ENCODE data around the gene SGIP1. TPM values are rescaled to one million over a fixed set of nuclear protein-coding genes. Genes with fewer than 3 reads are reported as not detected.
A peak's percentile ranks its signal among the peaks of the same experiment; 100 is the strongest.

The SGIP1 gene
- total RNA-seq, 4 donors from 2014 or later, result 0.10 to 2.8 (median 0.66) TPM

DNA sequence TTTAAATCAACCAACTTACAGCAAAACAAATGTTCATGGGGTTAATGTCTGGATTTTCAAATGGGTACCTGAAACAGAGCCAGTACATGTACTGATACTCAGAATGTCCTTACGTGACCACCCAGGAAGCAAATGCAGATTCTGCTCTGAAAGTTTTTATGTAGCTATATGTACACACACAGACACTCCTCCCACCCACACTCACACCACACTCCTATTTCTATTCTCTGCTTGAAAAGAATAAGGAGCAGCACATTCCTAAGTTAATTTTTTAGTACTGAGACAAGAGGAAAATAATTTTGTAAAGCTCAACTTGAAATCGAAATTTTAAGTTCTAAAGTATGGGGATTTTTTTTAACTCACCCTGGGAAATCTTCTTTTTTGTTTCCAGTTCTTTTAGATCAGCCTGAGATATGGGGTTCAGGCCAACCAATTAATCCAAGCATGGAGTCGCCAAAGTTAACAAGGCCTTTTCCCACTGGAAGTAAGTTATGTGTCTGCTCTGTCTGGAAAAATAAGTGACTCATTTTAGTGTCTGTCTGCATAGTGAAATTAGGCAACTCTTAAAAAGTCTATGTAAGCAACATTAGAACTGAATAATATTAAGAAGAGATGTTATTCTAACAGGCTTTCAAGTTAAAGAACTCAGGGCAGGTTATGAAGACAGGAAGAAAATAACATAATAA, 142.8 kb downstream of the SGIP1 start:
- no peak for DNase-seq (ENCODE audit: low spot score in 2 of 2)
- no peaks in the 10 kb centered on the region for H3K9me3 ChIP-seq
- H3K27ac ChIP-seq, result peak overlapping the region; percentile 34
- no peaks in the 10 kb centered on the region for H3K27me3 ChIP-seq
- no peaks in the 10 kb centered on the region for H3K36me3 ChIP-seq
- WGBS, result 42% methylated on average over 3 of the region's 3 CpGs
- TF ChIP-seq EP300 (IDR thresholded peaks at IDR 0.05) (no peak), POLR2AphosphoS5 (IDR thresholded peaks at IDR 0.05) (no peak), POLR2A (IDR thresholded peaks at IDR 0.05) (no peak)
- TF ChIP-seq, protein P1, sequence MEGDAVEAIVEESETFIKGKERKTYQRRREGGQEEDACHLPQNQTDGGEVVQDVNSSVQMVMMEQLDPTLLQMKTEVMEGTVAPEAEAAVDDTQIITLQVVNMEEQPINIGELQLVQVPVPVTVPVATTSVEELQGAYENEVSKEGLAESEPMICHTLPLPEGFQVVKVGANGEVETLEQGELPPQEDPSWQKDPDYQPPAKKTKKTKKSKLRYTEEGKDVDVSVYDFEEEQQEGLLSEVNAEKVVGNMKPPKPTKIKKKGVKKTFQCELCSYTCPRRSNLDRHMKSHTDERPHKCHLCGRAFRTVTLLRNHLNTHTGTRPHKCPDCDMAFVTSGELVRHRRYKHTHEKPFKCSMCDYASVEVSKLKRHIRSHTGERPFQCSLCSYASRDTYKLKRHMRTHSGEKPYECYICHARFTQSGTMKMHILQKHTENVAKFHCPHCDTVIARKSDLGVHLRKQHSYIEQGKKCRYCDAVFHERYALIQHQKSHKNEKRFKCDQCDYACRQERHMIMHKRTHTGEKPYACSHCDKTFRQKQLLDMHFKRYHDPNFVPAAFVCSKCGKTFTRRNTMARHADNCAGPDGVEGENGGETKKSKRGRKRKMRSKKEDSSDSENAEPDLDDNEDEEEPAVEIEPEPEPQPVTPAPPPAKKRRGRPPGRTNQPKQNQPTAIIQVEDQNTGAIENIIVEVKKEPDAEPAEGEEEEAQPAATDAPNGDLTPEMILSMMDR (IDR thresholded peaks at IDR 0.05), result no peak
- no peak overlapping the region for H3K4me3 ChIP-seq
- H3K4me1 ChIP-seq, result peaks cover 12% of the 10 kb centered on the region

DNA sequence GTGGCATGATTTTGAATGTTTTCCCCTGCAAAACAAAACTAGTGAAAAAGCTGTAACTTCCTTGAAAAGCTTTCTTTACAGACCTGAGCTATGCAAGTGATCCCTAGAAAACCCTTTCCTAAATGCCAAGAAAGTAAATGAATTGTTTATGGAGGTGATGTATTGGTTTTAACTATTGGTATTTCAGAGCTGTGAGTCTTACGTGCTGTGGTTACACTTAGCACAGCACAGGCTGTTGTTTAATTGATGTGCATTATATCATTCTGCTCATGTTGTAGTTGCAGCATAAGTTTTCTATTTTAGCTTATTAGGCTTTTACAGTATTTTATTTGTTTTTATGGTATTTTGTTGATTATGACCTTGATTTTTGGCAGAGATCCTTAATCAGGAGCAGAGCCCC, 144.2 kb downstream of the SGIP1 start:
- WGBS, result 82% methylated on average over 1 of the region's 1 CpG
- no peaks in the 10 kb centered on the region for H3K9me3 ChIP-seq
- no peaks in the 10 kb centered on the region for H3K27me3 ChIP-seq
- H3K36me3 ChIP-seq, result no peaks in the 10 kb centered on the region
- no peak overlapping the region for H3K27ac ChIP-seq
- no peak for DNase-seq (ENCODE audit: low spot score in 2 of 2)
- H3K4me3 ChIP-seq, result no peak overlapping the region
- H3K4me1 ChIP-seq, result peaks cover 12% of the 10 kb centered on the region
- TF ChIP-seq POLR2AphosphoS5 (IDR thresholded peaks at IDR 0.05) (no peak), EP300 (IDR thresholded peaks at IDR 0.05) (no peak), POLR2A (IDR thresholded peaks at IDR 0.05) (no peak)
- TF ChIP-seq, protein P1 (IDR thresholded peaks at IDR 0.05), result no peak

DNA sequence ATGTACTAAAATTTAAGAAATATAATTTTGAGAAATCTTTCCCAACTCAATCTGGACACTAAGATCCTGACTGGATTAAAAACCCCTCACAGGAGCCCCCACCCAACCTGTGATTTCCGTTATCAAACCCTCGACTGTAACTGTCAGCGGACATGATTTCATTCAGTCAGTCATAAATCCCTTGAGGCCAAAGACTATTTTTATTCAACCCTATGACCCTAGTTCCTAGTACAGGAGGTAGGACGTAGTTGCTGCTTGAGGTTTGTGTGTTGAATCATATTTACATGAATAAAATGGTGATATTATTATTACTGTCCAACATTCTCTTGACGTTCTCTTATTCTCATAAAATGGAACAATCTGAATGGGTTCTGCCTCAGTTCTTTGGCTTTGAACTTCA, 145.2 kb downstream of the SGIP1 start:
- no peaks in the 10 kb centered on the region for H3K36me3 ChIP-seq
- WGBS, result 60% methylated on average over 5 of the region's 5 CpGs
- peaks cover 12% of the 10 kb centered on the region for H3K4me1 ChIP-seq
- H3K27me3 ChIP-seq, result no peaks in the 10 kb centered on the region
- TF ChIP-seq EP300 (IDR thresholded peaks at IDR 0.05) (no peak), POLR2AphosphoS5 (IDR thresholded peaks at IDR 0.05) (no peak), POLR2A (IDR thresholded peaks at IDR 0.05) (no peak)
- TF ChIP-seq, protein P1 (IDR thresholded peaks at IDR 0.05), result no peak
- no peak overlapping the region for H3K27ac ChIP-seq
- H3K9me3 ChIP-seq, result no peaks in the 10 kb centered on the region
- DNase-seq (ENCODE audit: low spot score in 2 of 2), result no peak
- no peak overlapping the region for H3K4me3 ChIP-seq

DNA sequence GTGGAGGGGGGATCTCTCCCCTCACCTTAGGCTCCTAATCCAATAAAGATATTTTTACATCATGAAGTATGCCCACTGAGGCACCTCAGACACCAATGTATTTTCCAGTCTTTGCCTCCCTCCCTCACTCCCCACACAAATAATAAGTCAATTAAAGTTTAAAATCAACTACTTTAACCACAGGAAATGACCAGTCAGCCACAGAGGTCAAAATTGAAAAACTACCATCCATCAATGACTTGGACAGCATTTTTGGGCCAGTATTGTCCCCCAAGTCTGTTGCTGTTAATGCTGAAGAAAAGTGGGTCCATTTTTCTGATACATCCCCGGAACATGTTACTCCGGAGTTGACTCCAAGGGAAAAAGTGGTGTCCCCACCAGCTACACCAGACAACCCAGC, 147.7 kb downstream of the SGIP1 start:
- H3K27ac ChIP-seq, result no peak overlapping the region
- no peaks in the 10 kb centered on the region for H3K36me3 ChIP-seq
- TF ChIP-seq POLR2A (IDR thresholded peaks at IDR 0.05) (no peak), EP300 (IDR thresholded peaks at IDR 0.05) (no peak), POLR2AphosphoS5 (IDR thresholded peaks at IDR 0.05) (no peak)
- TF ChIP-seq, protein P1 (IDR thresholded peaks at IDR 0.05), result no peak
- no peak for DNase-seq (ENCODE audit: low spot score in 2 of 2)
- no peaks in the 10 kb centered on the region for H3K27me3 ChIP-seq
- H3K4me1 ChIP-seq, result peaks cover 7% of the 10 kb centered on the region
- no peak overlapping the region for H3K4me3 ChIP-seq
- H3K9me3 ChIP-seq, result no peaks in the 10 kb centered on the region
- 100% methylated on average over 2 of the region's 2 CpGs for WGBS

DNA sequence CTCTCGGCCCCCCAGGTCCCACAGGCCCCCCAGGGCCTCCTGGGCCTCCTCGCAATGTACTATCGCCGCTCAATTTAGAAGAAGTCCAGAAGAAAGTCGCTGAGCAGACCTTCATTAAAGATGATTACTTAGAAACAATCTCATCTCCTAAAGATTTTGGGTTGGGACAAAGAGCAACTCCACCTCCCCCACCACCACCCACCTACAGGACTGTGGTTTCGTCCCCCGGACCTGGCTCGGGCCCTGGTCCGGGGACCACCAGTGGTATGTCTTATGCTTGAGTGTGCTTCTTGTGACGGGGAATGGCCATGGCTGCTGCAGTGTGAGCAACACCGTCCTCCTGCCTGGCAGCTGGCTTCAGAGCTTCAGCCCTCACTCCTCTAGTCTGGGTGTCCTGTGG, 148.2 kb downstream of the SGIP1 start:
- H3K36me3 ChIP-seq, result no peaks in the 10 kb centered on the region
- H3K9me3 ChIP-seq, result no peaks in the 10 kb centered on the region
- DNase-seq (ENCODE audit: low spot score in 2 of 2), result no peak
- H3K27me3 ChIP-seq, result no peaks in the 10 kb centered on the region
- no peak overlapping the region for H3K4me3 ChIP-seq
- WGBS, result 92% methylated on average over 10 of the region's 11 CpGs
- H3K27ac ChIP-seq, result no peak overlapping the region
- H3K4me1 ChIP-seq, result peaks cover 4% of the 10 kb centered on the region
- TF ChIP-seq EP300 (IDR thresholded peaks at IDR 0.05), result no peak
- TF ChIP-seq, protein P1 (IDR thresholded peaks at IDR 0.05), result no peak
- TF ChIP-seq POLR2AphosphoS5 (IDR thresholded peaks at IDR 0.05), result no peak
- no peak for TF ChIP-seq POLR2A (IDR thresholded peaks at IDR 0.05)
